Stimulated activated naive CD4-positive, alpha-beta T cell treated with Interleukin-2 at 50 U/mL for 16 hours (primary cell): ENCODE measurements around the gene EMILIN2.
"Not testable (repeated sequence)": the region's sequence is repeated elsewhere in the genome, so short reads cannot be mapped to it uniquely, and the experiment has no call there.

Source experiments
- DNase-seq: peaks from one replicate; lab custom pipeline; 2025; lab: John Stamatoyannopoulos, UW

EMILIN2 gene

DNA sequence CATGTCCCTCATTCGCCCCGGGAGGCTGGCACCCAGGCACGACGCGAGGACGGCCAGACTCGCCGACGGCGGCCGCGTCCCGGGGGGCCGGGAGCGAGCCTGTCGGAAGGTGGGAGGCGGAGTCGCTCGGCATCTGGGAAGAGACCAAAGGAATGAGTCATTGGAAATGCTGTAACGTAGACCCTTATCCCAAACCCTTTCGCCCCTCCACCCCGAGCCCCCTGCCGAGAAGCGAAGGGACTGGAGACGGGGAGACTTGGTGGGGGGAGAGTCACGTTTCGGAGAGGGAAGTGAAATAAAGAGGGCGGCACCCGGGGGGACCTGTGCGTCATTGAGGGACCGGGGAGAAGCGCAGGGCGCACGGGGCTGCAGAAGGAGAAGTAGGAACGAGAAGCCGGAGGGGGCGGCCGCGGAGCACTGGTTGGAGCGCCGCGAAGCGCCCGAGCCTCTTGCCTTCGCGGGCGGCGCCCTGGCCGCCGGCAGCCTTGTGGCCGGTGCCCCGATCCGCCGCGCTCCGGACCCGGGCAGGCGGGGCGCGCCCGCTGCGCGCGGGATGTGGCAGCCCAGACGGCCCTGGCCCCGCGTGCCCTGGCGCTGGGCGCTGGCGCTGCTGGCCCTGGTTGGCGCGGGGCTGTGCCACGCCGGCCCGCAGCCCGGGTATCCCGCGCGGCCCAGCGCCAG is at the start of gene EMILIN2:
Gene EMILIN2 (plus strand): TSS at position 371 of the 681 bp plus-strand sequence. CDS start 183 bp downstream, at position 554.
- no peak for DNase-seq

GRCh38 chr18:2797951-2798350 is 48.9 kb upstream of the EMILIN2 start:
- DNase-seq = no peak

DNA sequence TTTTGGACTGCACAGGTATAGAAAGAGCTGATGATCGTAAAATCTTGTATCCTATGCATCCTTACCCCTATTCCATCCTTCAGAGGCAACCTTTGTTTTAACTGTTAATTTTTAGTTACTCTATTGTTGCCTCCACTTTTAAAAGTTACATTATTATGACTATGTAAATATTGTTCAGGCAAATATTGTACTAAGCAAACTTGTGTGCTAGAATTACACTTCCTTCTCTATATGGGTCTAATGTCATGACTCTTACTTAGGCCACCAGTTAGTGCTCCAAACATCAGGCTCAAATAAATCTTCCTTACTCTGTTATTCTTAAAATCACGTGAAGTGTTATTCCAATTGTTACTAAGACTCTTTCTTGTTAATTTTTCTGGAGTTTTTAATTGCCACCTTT is 47.4 kb upstream of the EMILIN2 start:
- no peak for DNase-seq

DNA sequence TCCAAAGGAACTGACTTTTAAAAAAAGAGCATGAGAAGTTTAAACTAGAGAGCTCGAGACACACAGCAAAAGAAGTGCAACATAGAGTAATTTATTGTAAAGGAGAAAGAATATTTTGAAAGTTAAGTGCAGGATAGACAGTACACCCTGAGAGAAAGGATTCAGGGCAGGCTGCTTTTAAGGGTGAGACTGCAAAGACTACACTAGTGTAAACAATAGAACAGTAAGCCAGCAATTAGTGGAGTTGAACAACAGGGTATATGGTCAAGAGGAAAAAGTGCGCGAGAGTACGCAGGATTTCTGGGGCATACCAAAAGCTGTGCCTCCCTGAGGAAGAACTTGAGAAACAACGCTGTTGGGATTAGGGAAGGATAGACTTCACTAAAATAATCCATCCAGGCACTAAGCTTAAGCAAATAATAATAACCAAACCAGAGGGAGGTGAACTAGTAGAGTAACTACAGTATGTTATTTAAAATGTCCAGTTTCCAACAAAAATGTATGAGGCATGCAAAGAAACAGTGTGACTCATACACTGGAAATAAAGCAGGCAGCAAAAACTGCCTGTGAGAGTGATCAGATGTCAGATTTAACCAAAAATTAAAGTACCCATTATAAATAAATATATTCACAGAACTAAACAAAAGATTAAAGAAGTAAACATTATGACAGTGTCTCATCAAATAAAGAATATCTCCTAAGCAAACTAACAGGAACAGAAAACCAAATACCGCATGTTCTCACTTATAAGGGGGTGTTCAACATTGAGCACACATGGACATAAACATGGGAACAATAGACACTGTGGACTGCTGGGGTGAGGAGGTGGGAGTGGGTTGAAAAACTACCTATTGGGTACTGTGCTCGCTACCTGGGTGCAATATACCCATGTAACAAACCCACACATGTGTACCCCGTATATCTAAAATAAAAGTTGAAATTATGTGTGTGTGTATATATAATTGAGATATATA is 40.5 kb upstream of the EMILIN2 start:
- no peak for DNase-seq

- DNase-seq = not testable (repeated sequence)
These were observed 38.2 kb upstream of the EMILIN2 start for GRCh38 chr18:2808640-2809039.

- DNase-seq = not testable (repeated sequence)
These were observed 37.1 kb upstream of the EMILIN2 start for GRCh38 chr18:2809666-2810183.

GRCh38 chr18:2811416-2811815 is 35.4 kb upstream of the EMILIN2 start:
- no peak for DNase-seq

- no peak for DNase-seq
These were observed 31.9 kb upstream of the EMILIN2 start for GRCh38 chr18:2814928-2815327.

DNA sequence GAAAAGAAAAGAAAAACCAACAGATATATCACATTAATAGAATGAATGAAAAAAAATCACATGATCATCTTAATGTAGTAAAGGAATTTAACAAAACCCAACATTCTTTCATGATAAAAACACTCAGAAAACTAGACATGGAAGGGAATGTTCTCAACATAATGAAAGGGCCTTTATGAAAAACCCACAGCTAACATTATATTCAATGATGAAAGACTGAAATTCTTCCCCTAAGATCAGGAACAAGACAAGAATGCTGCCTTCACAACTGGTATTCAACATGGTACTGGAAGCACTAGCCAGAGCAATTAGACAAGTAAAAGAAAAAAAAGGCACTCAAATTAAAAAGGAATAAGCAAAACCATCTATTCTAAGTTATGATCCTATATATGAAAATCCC is 28.5 kb upstream of the EMILIN2 start:
- DNase-seq = no peak

GRCh38 chr18:2821695-2822094 is 25.1 kb upstream of the EMILIN2 start:
- no peak for DNase-seq

- DNase-seq = no peak
These were observed 24.4 kb upstream of the EMILIN2 start for GRCh38 chr18:2822213-2822921.

- DNase-seq = no peak
These were observed 23.6 kb upstream of the EMILIN2 start for GRCh38 chr18:2823202-2823601.

DNA sequence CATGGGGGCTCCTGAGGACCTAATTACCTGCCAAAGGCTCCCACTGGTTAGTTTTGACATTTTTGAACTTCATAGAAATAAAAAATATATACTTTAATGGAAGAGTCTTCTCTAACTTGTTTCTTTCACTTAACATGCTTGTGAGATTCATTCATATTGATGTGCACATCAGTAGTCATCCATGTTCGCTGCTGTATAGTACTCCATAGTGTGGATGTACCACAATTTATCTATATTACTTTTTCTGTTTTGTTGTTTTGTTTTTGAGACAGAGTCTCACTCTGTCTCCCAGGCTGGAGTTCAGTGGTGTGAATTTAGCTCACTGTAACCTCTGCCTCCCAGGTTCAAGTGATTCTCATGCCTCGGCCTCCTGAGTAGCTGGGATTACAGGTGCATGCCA is 22.8 kb upstream of the EMILIN2 start:
- no peak for DNase-seq

- no peak for DNase-seq
These were observed 21.9 kb upstream of the EMILIN2 start for GRCh38 chr18:2824865-2825264.

GRCh38 chr18:2825613-2826175 is 21.1 kb upstream of the EMILIN2 start:
- no peak for DNase-seq

GRCh38 chr18:2826581-2826980 is 20.2 kb upstream of the EMILIN2 start:
- DNase-seq = no peak

DNA sequence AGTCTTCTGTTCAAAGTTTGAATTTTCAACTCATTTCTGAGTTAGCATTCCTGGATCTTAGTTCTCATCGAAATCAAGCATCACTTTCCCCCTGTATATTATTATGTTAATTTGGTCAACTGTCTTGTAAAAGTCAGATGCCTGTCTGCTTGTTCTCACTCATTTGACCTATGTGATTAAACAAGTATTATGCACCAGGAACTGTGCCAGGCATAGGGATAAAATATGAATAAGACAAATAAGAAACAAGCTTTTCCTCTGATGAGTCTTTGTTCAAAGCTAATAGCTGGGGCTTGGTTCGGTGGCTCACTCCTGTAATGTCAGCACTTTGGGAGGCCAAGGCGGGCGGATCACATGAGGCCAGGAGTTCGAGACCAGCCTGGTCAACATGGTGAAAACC is 19.7 kb upstream of the EMILIN2 start:
- DNase-seq = no peak

GRCh38 chr18:2836118-2836517 is 10.7 kb upstream of the EMILIN2 start:
- not testable (repeated sequence) for DNase-seq

DNA sequence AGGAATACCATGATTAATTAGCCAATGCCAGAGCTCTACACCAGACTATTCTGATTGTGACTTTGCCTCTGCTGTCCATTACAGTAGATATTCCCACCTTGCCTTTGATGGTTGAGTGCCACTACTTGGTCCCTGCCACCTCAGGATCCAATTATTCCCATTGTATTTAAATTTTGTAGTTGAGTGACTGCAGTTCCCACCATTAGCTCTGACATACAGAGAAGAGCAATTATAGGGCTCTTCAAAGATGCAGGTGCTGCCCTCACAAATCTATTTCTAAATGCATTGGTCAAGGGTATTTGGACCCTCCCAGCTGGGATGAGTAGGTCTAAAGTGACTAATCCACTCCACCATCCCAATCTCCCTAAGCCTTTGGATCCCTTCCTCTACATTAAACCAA is 9.5 kb upstream of the EMILIN2 start:
- not testable (repeated sequence) for DNase-seq

DNA sequence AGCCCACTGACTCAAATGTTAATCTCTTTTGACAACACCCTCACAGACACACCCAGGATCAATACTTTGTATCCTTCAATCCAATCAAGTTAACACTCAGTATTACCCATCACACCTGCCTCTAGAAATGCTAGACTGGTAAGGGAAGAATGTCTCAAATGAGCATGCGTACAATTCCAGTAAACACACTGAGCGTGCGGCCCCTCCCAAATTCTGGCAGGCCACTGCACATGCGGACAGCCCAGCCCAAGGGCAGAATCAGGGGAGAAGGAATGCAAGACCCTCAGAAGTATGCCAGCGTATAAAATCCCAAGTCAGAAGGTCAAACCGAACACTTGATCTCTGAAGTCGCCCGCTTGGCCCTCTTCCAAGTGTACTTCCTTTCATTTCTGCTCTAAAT is 7.6 kb upstream of the EMILIN2 start:
- no peak for DNase-seq

GRCh38 chr18:2840521-2840920 is 6.3 kb upstream of the EMILIN2 start:
- DNase-seq = no peak

- no peak for DNase-seq
These were observed 3.7 kb upstream of the EMILIN2 start for GRCh38 chr18:2843146-2843545.
